Liver (tissue), 9 donors: ENCODE data around the gene CCNK. TPM values are rescaled to one million over a fixed set of nuclear protein-coding genes. Genes with fewer than 3 reads are reported as not detected.

Experiments
- DNase-seq: peaks from one replicate; pipeline ENCODE4 v3.0.0-alpha.2; 2017; ENCODE audit warnings: low spot score
- H3K27ac ChIP-seq, 2 donors: one replicate each; pipeline ENCODE4 v1.7.0; 2013; ENCODE audit warnings: inconsistent platforms in 2 of 2, low read length in 2 of 2, control low read depth in 1 of 2, low read depth in 1 of 2, mild to moderate bottlenecking in 1 of 2
- H3K27me3 ChIP-seq, 4 donors: one replicate each; pipeline versions ENCODE4 v1.6.1 to v1.7.0; 2013; ENCODE audit warnings: low read length in 3 of 4, inconsistent platforms in 1 of 4, mild to moderate bottlenecking in 1 of 4, moderate library complexity in 1 of 4; ENCODE audit not compliant: control insufficient read depth in 4 of 4, insufficient read depth in 4 of 4
- H3K36me3 ChIP-seq, 4 donors: one replicate each; pipeline versions ENCODE4 v1.6.1 to v1.7.0; 2013; ENCODE audit warnings: low read length in 3 of 4, mild to moderate bottlenecking in 3 of 4, low read depth in 1 of 4, moderate library complexity in 1 of 4; ENCODE audit not compliant: control insufficient read depth in 4 of 4, insufficient read depth in 3 of 4
- H3K4me1 ChIP-seq, 4 donors: one replicate each; pipeline versions ENCODE4 v1.6.1 to v1.7.0; 2013; ENCODE audit warnings: low read length in 3 of 4, mild to moderate bottlenecking in 3 of 4, moderate library complexity in 1 of 4; ENCODE audit not compliant: control insufficient read depth in 4 of 4, insufficient read depth in 4 of 4
- H3K4me3 ChIP-seq, 3 donors: one replicate each; pipeline versions ENCODE4 v1.6.1 to v1.7.0; 2013; ENCODE audit warnings: low read length in 3 of 3, control low read depth in 1 of 3, low read depth in 1 of 3, mild to moderate bottlenecking in 1 of 3
- H3K9ac ChIP-seq, 2 donors: one replicate each; pipeline ENCODE4 v1.7.0; 2013; ENCODE audit warnings: low read length in 2 of 2, mild to moderate bottlenecking in 2 of 2, moderate library complexity in 2 of 2, control low read depth in 1 of 2, low read depth in 1 of 2
- H3K9me3 ChIP-seq, 4 donors: one replicate each; pipeline versions ENCODE4 v1.6.1 to v1.7.0; 2013; ENCODE audit warnings: low read length in 3 of 4; ENCODE audit not compliant: control insufficient read depth in 4 of 4
- EGR1 ChIP-seq, 2 donors: IDR thresholded peaks; 2 replicates each; pipeline ENCODE4 v1.6.1; 2016 to 2018; ENCODE audit warnings: antibody characterized with exemption in 2 of 2, low read depth in 2 of 2
- FOXA1 ChIP-seq: IDR thresholded peaks from 2 replicates; pipeline ENCODE4 v1.6.1; 2016; ENCODE audit warnings: antibody characterized with exemption
- FOXA2 ChIP-seq: IDR thresholded peaks from 2 replicates; pipeline ENCODE4 v1.6.1; 2016; ENCODE audit warnings: antibody characterized with exemption
- GABPA ChIP-seq, 2 donors: IDR thresholded peaks in 1 of 2; conservative IDR thresholded peaks in 1 of 2; 2 replicates each; pipeline ENCODE4 v1.6.1; 2016; ENCODE audit warnings: antibody characterized with exemption in 2 of 2, mild to moderate bottlenecking in 1 of 2, moderate library complexity in 1 of 2
- HNF4A ChIP-seq, 2 donors: conservative IDR thresholded peaks; 2 replicates each; pipeline ENCODE4 v1.6.1; 2016; ENCODE audit warnings: antibody characterized with exemption in 2 of 2, mild to moderate bottlenecking in 2 of 2
- HNF4G ChIP-seq: IDR thresholded peaks from 2 replicates; pipeline ENCODE4 v1.6.1; 2016; ENCODE audit warnings: antibody characterized with exemption
- JUND ChIP-seq, 2 donors: IDR thresholded peaks; 2 replicates each; pipeline ENCODE4 v1.6.1; 2016; ENCODE audit warnings: antibody characterized with exemption in 2 of 2
- NR2F2 ChIP-seq: IDR thresholded peaks from 2 replicates; pipeline ENCODE4 v1.6.1; 2016; ENCODE audit warnings: antibody characterized with exemption
- RAD21 ChIP-seq, 2 donors: IDR thresholded peaks; 2 replicates each; pipeline ENCODE4 v1.6.1; 2016; ENCODE audit warnings: antibody characterized with exemption in 2 of 2, mild to moderate bottlenecking in 2 of 2
- RXRA ChIP-seq, 2 donors: IDR thresholded peaks; 2 replicates each; pipeline ENCODE4 v1.6.1; 2017 to 2018; ENCODE audit warnings: antibody characterized with exemption in 2 of 2, mild to moderate bottlenecking in 1 of 2
- SP1 ChIP-seq: IDR thresholded peaks from 2 replicates; pipeline ENCODE4 v1.6.1; 2018; ENCODE audit warnings: antibody characterized with exemption, mild to moderate bottlenecking
- TAF1 ChIP-seq: conservative IDR thresholded peaks from 2 replicates; pipeline ENCODE4 v1.6.1; 2016; ENCODE audit warnings: antibody characterized with exemption, mild to moderate bottlenecking
- YY1 ChIP-seq: IDR thresholded peaks from 2 replicates; pipeline ENCODE4 v1.6.1; 2016; ENCODE audit warnings: antibody characterized with exemption, mild to moderate bottlenecking
- WGBS: extraction: QIAGEN DNeasy Blood & Tissue Kit; methylation state at CpG from one replicate; pipeline ENCODE4 v1.1.7; 2013; 5-methylcytosine and 5-hydroxymethylcytosine counted together
- polyA plus RNA-seq, 2 donors: library from polyadenylated mRNA; stranded (reverse) in 1 of 2; unstranded in 1 of 2; fragments of 200-250 nt in 1 of 2; fragments of >200 nt in 1 of 2; fragmentation: Nextera tagmentation in 1 of 2; extraction: Ambion mirVana in 1 of 2; gene quantifications; one replicate each; pipeline versions ENCODE4 v1.2.1 to v1.2.3, GENCODE V29; 2013 to 2015
- total RNA-seq, 2 donors: library from RNA; depleted of rRNA; stranded (reverse); fragments of >200 nt; gene quantifications; one replicate each; pipeline ENCODE4 v1.2.3, GENCODE V29; 2014
- TF ChIP-seq, protein P1 (sequence below): IDR thresholded peaks from 2 replicates; pipeline ENCODE4 v1.6.1; 2016; ENCODE audit warnings: antibody characterized with exemption
- TF ChIP-seq, protein P2 (sequence below): IDR thresholded peaks from 2 replicates; pipeline ENCODE4 v1.6.1; 2016; ENCODE audit warnings: antibody characterized with exemption
- TF ChIP-seq, protein P3 (sequence below): IDR thresholded peaks from 2 replicates; pipeline ENCODE4 v1.6.1; 2016; ENCODE audit warnings: antibody characterized with exemption
- TF ChIP-seq, protein P4 (sequence below): fragments of 150-350 bp; IDR thresholded peaks from 2 replicates; pipeline ENCODE4 v1.5.1; 2017; ENCODE audit warnings: improper control_type of control experiment, low read depth, low read length; ENCODE audit not compliant: missing input control
- TF ChIP-seq, protein P5 (sequence below): IDR thresholded peaks from 2 replicates; pipeline ENCODE4 v1.6.1; 2016; ENCODE audit warnings: antibody characterized with exemption, mild to moderate bottlenecking
- donor health status: healthy.
- donor health status: healthy.
- donor health status: healthy.
- donor health status: healthy.
- donor health status: healthy.

CCNK gene
- total and polyA plus RNA-seq, 4 donors, result 7.7 to 33.4 (median 13.2) TPM

DNA sequence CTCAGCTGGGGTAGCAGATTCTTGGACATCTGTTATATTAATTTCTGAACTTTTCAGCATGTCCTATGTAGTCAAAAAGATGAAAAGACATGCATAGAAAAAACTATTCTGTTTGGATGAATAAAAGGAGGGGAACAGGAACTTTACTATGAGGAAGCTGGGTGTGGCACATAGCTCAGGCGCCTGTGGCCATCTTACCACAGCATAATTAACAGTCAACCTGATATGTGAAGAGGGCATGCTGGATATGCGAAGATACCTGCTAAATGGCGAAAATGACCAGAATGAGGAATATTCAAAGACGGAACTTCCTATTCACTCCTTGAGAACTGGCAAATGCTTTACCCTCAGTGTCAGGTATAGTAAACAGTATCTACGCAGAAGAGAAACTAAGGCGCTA lies 19.0 kb upstream of the CCNK start:
- Histone ChIP-seq H3K4me1 (peaks cover 3 to 8% (median 7%) of the 10 kb centered on the region in 4 donors), H3K9me3 (no peaks in the 10 kb centered on the region), H3K36me3 (peaks cover 11 to 42% (median 26%) of the 10 kb centered on the region in 4 donors), H3K9ac (no peak overlapping the region), H3K4me3 (no peak overlapping the region), H3K27me3 (no peaks in the 10 kb centered on the region), H3K27ac (no peak overlapping the region)
- WGBS, result 62% methylated on average over 6 of the region's 6 CpGs
- no peak for TF ChIP-seq RXRA (IDR thresholded peaks at IDR 0.05)
- TF ChIP-seq YY1, result no peak
- no peak for TF ChIP-seq EGR1 (IDR thresholded peaks at IDR 0.05; ENCODE audit: low read depth in 2 of 2)
- no peak for TF ChIP-seq TAF1
- TF ChIP-seq FOXA1, result no peak
- TF ChIP-seq, protein P1, sequence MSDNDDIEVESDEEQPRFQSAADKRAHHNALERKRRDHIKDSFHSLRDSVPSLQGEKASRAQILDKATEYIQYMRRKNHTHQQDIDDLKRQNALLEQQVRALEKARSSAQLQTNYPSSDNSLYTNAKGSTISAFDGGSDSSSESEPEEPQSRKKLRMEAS, result no peak
- TF ChIP-seq, protein P2, sequence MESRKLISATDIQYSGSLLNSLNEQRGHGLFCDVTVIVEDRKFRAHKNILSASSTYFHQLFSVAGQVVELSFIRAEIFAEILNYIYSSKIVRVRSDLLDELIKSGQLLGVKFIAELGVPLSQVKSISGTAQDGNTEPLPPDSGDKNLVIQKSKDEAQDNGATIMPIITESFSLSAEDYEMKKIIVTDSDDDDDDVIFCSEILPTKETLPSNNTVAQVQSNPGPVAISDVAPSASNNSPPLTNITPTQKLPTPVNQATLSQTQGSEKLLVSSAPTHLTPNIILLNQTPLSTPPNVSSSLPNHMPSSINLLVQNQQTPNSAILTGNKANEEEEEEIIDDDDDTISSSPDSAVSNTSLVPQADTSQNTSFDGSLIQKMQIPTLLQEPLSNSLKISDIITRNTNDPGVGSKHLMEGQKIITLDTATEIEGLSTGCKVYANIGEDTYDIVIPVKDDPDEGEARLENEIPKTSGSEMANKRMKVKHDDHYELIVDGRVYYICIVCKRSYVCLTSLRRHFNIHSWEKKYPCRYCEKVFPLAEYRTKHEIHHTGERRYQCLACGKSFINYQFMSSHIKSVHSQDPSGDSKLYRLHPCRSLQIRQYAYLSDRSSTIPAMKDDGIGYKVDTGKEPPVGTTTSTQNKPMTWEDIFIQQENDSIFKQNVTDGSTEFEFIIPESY, result no peak
- no peak for TF ChIP-seq RAD21 (IDR thresholded peaks at IDR 0.05)
- TF ChIP-seq, protein P3, sequence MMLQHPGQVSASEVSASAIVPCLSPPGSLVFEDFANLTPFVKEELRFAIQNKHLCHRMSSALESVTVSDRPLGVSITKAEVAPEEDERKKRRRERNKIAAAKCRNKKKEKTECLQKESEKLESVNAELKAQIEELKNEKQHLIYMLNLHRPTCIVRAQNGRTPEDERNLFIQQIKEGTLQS, result no peak
- no peak for TF ChIP-seq NR2F2
- no peak for TF ChIP-seq JUND (IDR thresholded peaks at IDR 0.05)
- TF ChIP-seq GABPA (IDR thresholded peaks at IDR 0.05 in 1 of 2, conservative IDR thresholded peaks at IDR 0.05 in 1 of 2), result no peak
- TF ChIP-seq, protein P4, sequence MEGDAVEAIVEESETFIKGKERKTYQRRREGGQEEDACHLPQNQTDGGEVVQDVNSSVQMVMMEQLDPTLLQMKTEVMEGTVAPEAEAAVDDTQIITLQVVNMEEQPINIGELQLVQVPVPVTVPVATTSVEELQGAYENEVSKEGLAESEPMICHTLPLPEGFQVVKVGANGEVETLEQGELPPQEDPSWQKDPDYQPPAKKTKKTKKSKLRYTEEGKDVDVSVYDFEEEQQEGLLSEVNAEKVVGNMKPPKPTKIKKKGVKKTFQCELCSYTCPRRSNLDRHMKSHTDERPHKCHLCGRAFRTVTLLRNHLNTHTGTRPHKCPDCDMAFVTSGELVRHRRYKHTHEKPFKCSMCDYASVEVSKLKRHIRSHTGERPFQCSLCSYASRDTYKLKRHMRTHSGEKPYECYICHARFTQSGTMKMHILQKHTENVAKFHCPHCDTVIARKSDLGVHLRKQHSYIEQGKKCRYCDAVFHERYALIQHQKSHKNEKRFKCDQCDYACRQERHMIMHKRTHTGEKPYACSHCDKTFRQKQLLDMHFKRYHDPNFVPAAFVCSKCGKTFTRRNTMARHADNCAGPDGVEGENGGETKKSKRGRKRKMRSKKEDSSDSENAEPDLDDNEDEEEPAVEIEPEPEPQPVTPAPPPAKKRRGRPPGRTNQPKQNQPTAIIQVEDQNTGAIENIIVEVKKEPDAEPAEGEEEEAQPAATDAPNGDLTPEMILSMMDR, result no peak
- TF ChIP-seq HNF4G, result no peak
- TF ChIP-seq HNF4A (conservative IDR thresholded peaks at IDR 0.05), result no peak
- TF ChIP-seq, protein P5, sequence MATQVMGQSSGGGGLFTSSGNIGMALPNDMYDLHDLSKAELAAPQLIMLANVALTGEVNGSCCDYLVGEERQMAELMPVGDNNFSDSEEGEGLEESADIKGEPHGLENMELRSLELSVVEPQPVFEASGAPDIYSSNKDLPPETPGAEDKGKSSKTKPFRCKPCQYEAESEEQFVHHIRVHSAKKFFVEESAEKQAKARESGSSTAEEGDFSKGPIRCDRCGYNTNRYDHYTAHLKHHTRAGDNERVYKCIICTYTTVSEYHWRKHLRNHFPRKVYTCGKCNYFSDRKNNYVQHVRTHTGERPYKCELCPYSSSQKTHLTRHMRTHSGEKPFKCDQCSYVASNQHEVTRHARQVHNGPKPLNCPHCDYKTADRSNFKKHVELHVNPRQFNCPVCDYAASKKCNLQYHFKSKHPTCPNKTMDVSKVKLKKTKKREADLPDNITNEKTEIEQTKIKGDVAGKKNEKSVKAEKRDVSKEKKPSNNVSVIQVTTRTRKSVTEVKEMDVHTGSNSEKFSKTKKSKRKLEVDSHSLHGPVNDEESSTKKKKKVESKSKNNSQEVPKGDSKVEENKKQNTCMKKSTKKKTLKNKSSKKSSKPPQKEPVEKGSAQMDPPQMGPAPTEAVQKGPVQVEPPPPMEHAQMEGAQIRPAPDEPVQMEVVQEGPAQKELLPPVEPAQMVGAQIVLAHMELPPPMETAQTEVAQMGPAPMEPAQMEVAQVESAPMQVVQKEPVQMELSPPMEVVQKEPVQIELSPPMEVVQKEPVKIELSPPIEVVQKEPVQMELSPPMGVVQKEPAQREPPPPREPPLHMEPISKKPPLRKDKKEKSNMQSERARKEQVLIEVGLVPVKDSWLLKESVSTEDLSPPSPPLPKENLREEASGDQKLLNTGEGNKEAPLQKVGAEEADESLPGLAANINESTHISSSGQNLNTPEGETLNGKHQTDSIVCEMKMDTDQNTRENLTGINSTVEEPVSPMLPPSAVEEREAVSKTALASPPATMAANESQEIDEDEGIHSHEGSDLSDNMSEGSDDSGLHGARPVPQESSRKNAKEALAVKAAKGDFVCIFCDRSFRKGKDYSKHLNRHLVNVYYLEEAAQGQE, result no peak
- TF ChIP-seq FOXA2, result no peak
- no peak for TF ChIP-seq SP1
- no peak for DNase-seq
